Calu3 (cell line): ENCODE measurements around the gene AAK1. TPM values are rescaled to one million over a fixed set of nuclear protein-coding genes. Genes with fewer than 3 reads are reported as not detected.

Source experiments
- BruUV-seq: library from RNA; stranded (reverse); fragments of 400-500 nt; replicated peaks from 2 replicates; lab custom pipeline; 2021; lab: Mats Ljungman, UMichigan
- CTCF ChIA-PET: fragments of 300-600 bp; sonication (Branson Sonifier 250); formaldehyde crosslinking; loops from one replicate; lab custom pipeline; 2022; ENCODE audit warnings: antibody characterized with exemption; lab: Charles Lee
- DNase-seq: peaks from one replicate; pipeline ENCODE4 v3.0.0; 2022
- H3K27ac Mint-ChIP-seq: one replicate; pipeline ENCODE4 v1.8.0; 2022; ENCODE audit warnings: mixed read lengths; ENCODE audit not compliant: unreplicated experiment
- H3K27me3 Mint-ChIP-seq: one replicate; pipeline ENCODE4 v1.8.0; 2022; ENCODE audit warnings: mixed read lengths; ENCODE audit not compliant: unreplicated experiment
- H3K36me3 Mint-ChIP-seq: one replicate; pipeline ENCODE4 v1.8.0; 2022; ENCODE audit warnings: mild to moderate bottlenecking, moderate library complexity, mixed read lengths; ENCODE audit not compliant: insufficient read depth, unreplicated experiment
- H3K4me1 Mint-ChIP-seq: one replicate; pipeline ENCODE4 v1.8.0; 2022; ENCODE audit warnings: mild to moderate bottlenecking, low read depth, mixed read lengths; ENCODE audit not compliant: unreplicated experiment
- H3K4me3 Mint-ChIP-seq: one replicate; pipeline ENCODE4 v1.8.0; 2022; ENCODE audit warnings: mild to moderate bottlenecking, low read depth, moderate library complexity, mixed read lengths; ENCODE audit not compliant: unreplicated experiment
- H3K9me3 Mint-ChIP-seq: one replicate; pipeline ENCODE4 v1.8.0; 2022; ENCODE audit warnings: low read depth, mixed read lengths; ENCODE audit not compliant: unreplicated experiment
- CTCF ChIP-seq: fragments of 200-600 bp; IDR thresholded peaks from one replicate; pipeline ENCODE4 v1.8.0; 2022; ENCODE audit warnings: antibody characterized with exemption; ENCODE audit not compliant: unreplicated experiment
- intact Hi-C: fragments of 100-400 bp; cut with micrococcal nuclease; formaldehyde crosslinking; loops from one replicate; pipeline ENCODE4 v1.10.0; 2022; ENCODE audit not compliant: unreplicated experiment
- total RNA-seq: library from RNA; stranded (reverse); gene quantifications from 2 replicates; pipeline ENCODE4 v1.2.3, GENCODE V29; 2022

AAK1 gene
- total RNA-seq, 1 experiment from 2014 or later: 46.7 TPM

GRCh38 chr2:69617744-69618143, 25.8 kb downstream of the AAK1 start:
- TF ChIP-seq CTCF: no peak
- H3K27ac Mint-ChIP-seq: no peak overlapping the region
- H3K9me3 Mint-ChIP-seq: peaks cover 2% of the 10 kb centered on the region
- BruUV-seq: no TSS peak
- CTCF ChIA-PET: interaction anchor here (0.6 kb wide), 1 partner anchor 64 kb away, joined by 3 read pairs; no protein-coding TSS in a partner anchor
- no peak overlapping the region for H3K4me3 Mint-ChIP-seq
- no peak for DNase-seq
- no peaks in the 10 kb centered on the region for H3K27me3 Mint-ChIP-seq
- intact Hi-C loops: no loop called here
- H3K36me3 Mint-ChIP-seq: peaks cover 7% of the 10 kb centered on the region
- H3K4me1 Mint-ChIP-seq: peaks cover 13% of the 10 kb centered on the region

- no TSS peak for BruUV-seq
These were observed 26.8 kb downstream of the AAK1 start for GRCh38 chr2:69616755-69617154.

GRCh38 chr2:69615969-69616368, 27.6 kb downstream of the AAK1 start:
- Mint-ChIP-seq H3K4me3 (no peak overlapping the region), H3K27me3 (no peaks in the 10 kb centered on the region), H3K4me1 (peaks cover 13% of the 10 kb centered on the region), H3K9me3 (peaks cover 2% of the 10 kb centered on the region), H3K27ac (no peak overlapping the region), H3K36me3 (peaks cover 7% of the 10 kb centered on the region)
- no peak for DNase-seq
- intact Hi-C loops: no loop called here
- TF ChIP-seq CTCF: no peak
- BruUV-seq: no TSS peak
- CTCF ChIA-PET: no interaction called here

More at GRCh38 chr2:69616755-69617154, 26.8 kb downstream of the AAK1 start:
- no peak for TF ChIP-seq CTCF
- Mint-ChIP-seq H3K27me3 (no peaks in the 10 kb centered on the region), H3K4me1 (peaks cover 13% of the 10 kb centered on the region), H3K4me3 (peak overlapping the region; percentile 52), H3K9me3 (peaks cover 3% of the 10 kb centered on the region), H3K36me3 (peaks cover 7% of the 10 kb centered on the region), H3K27ac (no peak overlapping the region)
- intact Hi-C loops: no loop called here
- peak; percentile 54 for DNase-seq
- CTCF ChIA-PET: no interaction called here

GRCh38 chr2:69615078-69615625, 28.4 kb downstream of the AAK1 start:
- peaks cover 7% of the 10 kb centered on the region for H3K36me3 Mint-ChIP-seq
- peak overlapping the region; percentile 63 for H3K27ac Mint-ChIP-seq
- CTCF ChIA-PET: no interaction called here
- DNase-seq: peak; percentile 24
- no peaks in the 10 kb centered on the region for H3K27me3 Mint-ChIP-seq
- H3K4me1 Mint-ChIP-seq: peaks cover 13% of the 10 kb centered on the region
- H3K4me3 Mint-ChIP-seq: peak overlapping the region; percentile 6
- intact Hi-C loops: no loop called here
- H3K9me3 Mint-ChIP-seq: peaks cover 2% of the 10 kb centered on the region
- TF ChIP-seq CTCF: no peak
- no TSS peak for BruUV-seq
